GM20000 (cell line): ENCODE data around the gene COL23A1.

ENCODE experiments used
- DNase-seq: peaks from one replicate; pipeline ENCODE4 v3.0.0; 2012; ENCODE audit warnings: low spot score
- CTCF ChIP-seq: IDR thresholded peaks from 2 replicates; pipeline ENCODE4 v1.5.1; 2012; ENCODE audit warnings: mild to moderate bottlenecking, control low read depth; ENCODE audit errors: extremely low read depth, missing control alignments

The COL23A1 gene

GRCh38 chr5:178291161-178291561 is 299.0 kb downstream of the COL23A1 start:
- no peak for DNase-seq
- no peak for TF ChIP-seq CTCF

GRCh38 chr5:178290376-178290775 is 299.8 kb downstream of the COL23A1 start:
- TF ChIP-seq CTCF, result no peak
- DNase-seq, result no peak

GRCh38 chr5:178289438-178289837 is 300.8 kb downstream of the COL23A1 start:
- no peak for TF ChIP-seq CTCF
- no peak for DNase-seq

- DNase-seq, result no peak
- TF ChIP-seq CTCF, result no peak
Measured at GRCh38 chr5:178288401-178289368, 301.5 kb downstream of the COL23A1 start.

- DNase-seq, result no peak
- no peak for TF ChIP-seq CTCF
Measured at GRCh38 chr5:178287791-178288105, 302.4 kb downstream of the COL23A1 start.

GRCh38 chr5:178287091-178287790 is 303.0 kb downstream of the COL23A1 start:
- no peak for TF ChIP-seq CTCF
- DNase-seq, result no peak

- TF ChIP-seq CTCF, result no peak
- no peak for DNase-seq
Measured at GRCh38 chr5:178286226-178287090, 303.7 kb downstream of the COL23A1 start.
